ENCODE measurements around the gene DDHD1.

GRCh38 chr14:53019406-53019805, 133.7 kb downstream of the DDHD1 start:
- TF ChIP-seq, protein P1, sequence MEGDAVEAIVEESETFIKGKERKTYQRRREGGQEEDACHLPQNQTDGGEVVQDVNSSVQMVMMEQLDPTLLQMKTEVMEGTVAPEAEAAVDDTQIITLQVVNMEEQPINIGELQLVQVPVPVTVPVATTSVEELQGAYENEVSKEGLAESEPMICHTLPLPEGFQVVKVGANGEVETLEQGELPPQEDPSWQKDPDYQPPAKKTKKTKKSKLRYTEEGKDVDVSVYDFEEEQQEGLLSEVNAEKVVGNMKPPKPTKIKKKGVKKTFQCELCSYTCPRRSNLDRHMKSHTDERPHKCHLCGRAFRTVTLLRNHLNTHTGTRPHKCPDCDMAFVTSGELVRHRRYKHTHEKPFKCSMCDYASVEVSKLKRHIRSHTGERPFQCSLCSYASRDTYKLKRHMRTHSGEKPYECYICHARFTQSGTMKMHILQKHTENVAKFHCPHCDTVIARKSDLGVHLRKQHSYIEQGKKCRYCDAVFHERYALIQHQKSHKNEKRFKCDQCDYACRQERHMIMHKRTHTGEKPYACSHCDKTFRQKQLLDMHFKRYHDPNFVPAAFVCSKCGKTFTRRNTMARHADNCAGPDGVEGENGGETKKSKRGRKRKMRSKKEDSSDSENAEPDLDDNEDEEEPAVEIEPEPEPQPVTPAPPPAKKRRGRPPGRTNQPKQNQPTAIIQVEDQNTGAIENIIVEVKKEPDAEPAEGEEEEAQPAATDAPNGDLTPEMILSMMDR (IDR thresholded peaks at IDR 0.05; ENCODE audit: low read depth, low read length) = no peak
- TF ChIP-seq EZH2phosphoT487 (IDR thresholded peaks at IDR 0.05; ENCODE audit: low read depth) = no peak

Measured in OCI-LY3 (cell line).